ENCODE data around the gene CSNK1G1.

Gene CSNK1G1

GRCh38 chr15:64191971-64192830, 163.8 kb downstream of the CSNK1G1 start:
- Histone ChIP-seq H3F3A (ENCODE audit: insufficient read depth, low read length) (no peaks in the 10 kb centered on the region), H3K4me2 (ENCODE audit: low read length) (no peak overlapping the region), H3K36me3 (ENCODE audit: insufficient read depth, low read length) (peaks cover 15% of the 10 kb centered on the region), H3K27ac (ENCODE audit: low read depth, low read length, poor library complexity, severe bottlenecking) (no peak overlapping the region), H3K9me3 (ENCODE audit: low read length) (no peaks in the 10 kb centered on the region), H2AFZ (ENCODE audit: low read length) (no peak overlapping the region), H3K4me1 (ENCODE audit: insufficient read depth, low read length, severe bottlenecking) (no peaks in the 10 kb centered on the region), H3K27me3 (ENCODE audit: insufficient read depth, low read length) (no peaks in the 10 kb centered on the region), H4K20me1 (ENCODE audit: insufficient read depth, low read length) (no peaks in the 10 kb centered on the region), H3K9me2 (ENCODE audit: low read depth, low read length) (no peaks in the 10 kb centered on the region), H3K9ac (ENCODE audit: low read length) (no peak overlapping the region), H3K79me2 (ENCODE audit: insufficient read depth, low read length) (no peaks in the 10 kb centered on the region), H3K4me3 (ENCODE audit: low read depth, low read length, poor library complexity, severe bottlenecking) (no peak overlapping the region)
- no peak for TF ChIP-seq EZH2 (IDR thresholded peaks at IDR 0.05; ENCODE audit: borderline replicate concordance, low read length)
- TF ChIP-seq, protein P1, sequence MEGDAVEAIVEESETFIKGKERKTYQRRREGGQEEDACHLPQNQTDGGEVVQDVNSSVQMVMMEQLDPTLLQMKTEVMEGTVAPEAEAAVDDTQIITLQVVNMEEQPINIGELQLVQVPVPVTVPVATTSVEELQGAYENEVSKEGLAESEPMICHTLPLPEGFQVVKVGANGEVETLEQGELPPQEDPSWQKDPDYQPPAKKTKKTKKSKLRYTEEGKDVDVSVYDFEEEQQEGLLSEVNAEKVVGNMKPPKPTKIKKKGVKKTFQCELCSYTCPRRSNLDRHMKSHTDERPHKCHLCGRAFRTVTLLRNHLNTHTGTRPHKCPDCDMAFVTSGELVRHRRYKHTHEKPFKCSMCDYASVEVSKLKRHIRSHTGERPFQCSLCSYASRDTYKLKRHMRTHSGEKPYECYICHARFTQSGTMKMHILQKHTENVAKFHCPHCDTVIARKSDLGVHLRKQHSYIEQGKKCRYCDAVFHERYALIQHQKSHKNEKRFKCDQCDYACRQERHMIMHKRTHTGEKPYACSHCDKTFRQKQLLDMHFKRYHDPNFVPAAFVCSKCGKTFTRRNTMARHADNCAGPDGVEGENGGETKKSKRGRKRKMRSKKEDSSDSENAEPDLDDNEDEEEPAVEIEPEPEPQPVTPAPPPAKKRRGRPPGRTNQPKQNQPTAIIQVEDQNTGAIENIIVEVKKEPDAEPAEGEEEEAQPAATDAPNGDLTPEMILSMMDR (IDR thresholded peaks at IDR 0.05; ENCODE audit: low read length) = no peak

DNA sequence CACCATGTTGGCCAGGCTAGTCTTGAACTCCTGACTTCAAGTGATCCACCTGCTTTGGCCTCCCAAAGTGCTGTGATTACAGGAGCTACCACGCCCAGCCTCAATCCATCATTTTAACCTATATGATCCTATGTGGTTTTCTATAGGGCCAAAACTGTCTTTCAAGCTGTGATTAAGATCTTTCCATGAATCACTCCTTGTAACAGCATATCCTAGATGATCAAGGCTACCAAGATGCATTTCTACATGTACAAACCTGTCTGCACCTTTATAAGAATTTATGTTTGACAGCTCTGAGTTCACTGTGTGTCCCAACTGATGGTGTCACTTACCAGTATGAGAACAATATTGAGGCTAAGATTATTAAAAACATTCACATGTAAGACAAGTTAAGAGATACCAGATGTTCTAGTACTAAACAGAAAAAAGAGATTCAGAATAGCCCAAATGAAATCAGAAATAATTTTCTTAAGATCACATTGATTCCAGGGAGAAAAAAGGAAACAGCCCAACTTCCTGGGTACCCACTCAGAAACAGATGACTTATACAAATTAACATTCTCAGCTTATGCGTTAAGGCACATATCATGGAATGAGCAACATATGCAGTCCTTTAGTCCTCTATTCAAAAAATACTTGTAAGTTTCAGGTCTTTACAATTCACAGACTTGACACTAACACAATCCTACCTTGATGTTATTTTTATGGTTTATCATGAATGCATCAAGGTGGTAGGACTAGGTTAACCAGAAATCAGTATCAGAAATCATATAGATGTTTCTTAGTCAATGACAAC, 168.4 kb downstream of the CSNK1G1 start:
- no peaks in the 10 kb centered on the region for H3K4me1 ChIP-seq (ENCODE audit: insufficient read depth, low read length, severe bottlenecking)
- H3K27ac ChIP-seq (ENCODE audit: low read depth, low read length, poor library complexity, severe bottlenecking) = no peak overlapping the region
- H3K79me2 ChIP-seq (ENCODE audit: insufficient read depth, low read length) = no peaks in the 10 kb centered on the region
- no peak overlapping the region for H2AFZ ChIP-seq (ENCODE audit: low read length)
- H3F3A ChIP-seq (ENCODE audit: insufficient read depth, low read length) = no peaks in the 10 kb centered on the region
- H3K27me3 ChIP-seq (ENCODE audit: insufficient read depth, low read length) = no peaks in the 10 kb centered on the region
- H3K36me3 ChIP-seq (ENCODE audit: insufficient read depth, low read length) = peaks cover 8% of the 10 kb centered on the region
- no peaks in the 10 kb centered on the region for H3K9me3 ChIP-seq (ENCODE audit: low read length)
- TF ChIP-seq, protein P1 (IDR thresholded peaks at IDR 0.05; ENCODE audit: low read length) = no peak
- TF ChIP-seq EZH2 (IDR thresholded peaks at IDR 0.05; ENCODE audit: borderline replicate concordance, low read length) = no peak
- no peak overlapping the region for H3K4me3 ChIP-seq (ENCODE audit: low read depth, low read length, poor library complexity, severe bottlenecking)
- H4K20me1 ChIP-seq (ENCODE audit: insufficient read depth, low read length) = no peaks in the 10 kb centered on the region
- H3K9ac ChIP-seq (ENCODE audit: low read length) = no peak overlapping the region
- no peak overlapping the region for H3K4me2 ChIP-seq (ENCODE audit: low read length)
- no peaks in the 10 kb centered on the region for H3K9me2 ChIP-seq (ENCODE audit: low read depth, low read length)

- Histone ChIP-seq H3K4me1 (ENCODE audit: insufficient read depth, low read length, severe bottlenecking) (peaks cover 9% of the 10 kb centered on the region), H4K20me1 (ENCODE audit: insufficient read depth, low read length) (no peaks in the 10 kb centered on the region), H3K27ac (ENCODE audit: low read depth, low read length, poor library complexity, severe bottlenecking) (no peak overlapping the region), H3K79me2 (ENCODE audit: insufficient read depth, low read length) (no peaks in the 10 kb centered on the region), H3F3A (ENCODE audit: insufficient read depth, low read length) (no peaks in the 10 kb centered on the region), H3K9ac (ENCODE audit: low read length) (no peak overlapping the region), H3K9me2 (ENCODE audit: low read depth, low read length) (no peaks in the 10 kb centered on the region), H3K4me2 (ENCODE audit: low read length) (no peak overlapping the region), H3K4me3 (ENCODE audit: low read depth, low read length, poor library complexity, severe bottlenecking) (no peak overlapping the region), H2AFZ (ENCODE audit: low read length) (no peak overlapping the region), H3K9me3 (ENCODE audit: low read length) (no peaks in the 10 kb centered on the region), H3K36me3 (ENCODE audit: insufficient read depth, low read length) (peaks cover 8% of the 10 kb centered on the region), H3K27me3 (ENCODE audit: insufficient read depth, low read length) (no peaks in the 10 kb centered on the region)
- no peak for TF ChIP-seq EZH2 (IDR thresholded peaks at IDR 0.05; ENCODE audit: borderline replicate concordance, low read length)
- TF ChIP-seq, protein P1 (IDR thresholded peaks at IDR 0.05; ENCODE audit: low read length) = no peak
Observed at GRCh38 chr15:64185146-64185911, 170.6 kb downstream of the CSNK1G1 start.

Measured in OCI-LY1 (cell line).